Measurements from ENCODE around the gene PDE6C.

PDE6C gene

DNA sequence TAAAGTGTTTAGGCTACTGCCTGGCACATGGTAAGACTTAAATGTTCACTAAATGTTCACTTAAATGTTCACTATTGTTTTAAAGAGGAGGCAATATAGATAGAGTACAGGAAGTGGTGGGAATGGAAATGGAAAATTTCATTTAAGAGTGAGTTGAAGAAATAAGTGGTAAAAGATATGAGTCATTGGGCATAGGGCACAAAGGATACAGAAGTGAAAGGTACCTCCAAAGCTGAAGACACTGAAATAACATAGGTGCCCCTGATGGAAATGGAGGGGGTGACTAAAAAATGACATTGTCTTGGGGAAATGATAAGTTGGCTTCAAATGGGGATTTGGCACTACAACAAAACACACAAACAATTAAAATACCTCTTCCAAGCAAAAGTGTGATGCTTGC is 95.3 kb downstream of the PDE6C start:
- Histone ChIP-seq H3K4me3 (ENCODE audit: low read length) (no peak overlapping the region), H3K4me1 (ENCODE audit: low read length) (no peaks in the 10 kb centered on the region), H2AFZ (ENCODE audit: low read length) (no peak overlapping the region), H3F3A (ENCODE audit: insufficient read depth, low read length) (no peaks in the 10 kb centered on the region), H3K79me2 (ENCODE audit: low read length) (no peaks in the 10 kb centered on the region), H3K27me3 (replicated peaks; ENCODE audit: insufficient read depth, low read length) (no peaks in the 10 kb centered on the region), H3K9me2 (replicated peaks; ENCODE audit: insufficient read depth, low read length) (no peaks in the 10 kb centered on the region), H3K4me2 (ENCODE audit: low read depth, low read length) (no peak overlapping the region), H4K20me1 (ENCODE audit: insufficient read depth, low read length) (no peaks in the 10 kb centered on the region), H3K9me3 (replicated peaks; ENCODE audit: insufficient read depth, low read length) (no peaks in the 10 kb centered on the region), H3K36me3 (replicated peaks; ENCODE audit: insufficient read depth, low read length) (no peaks in the 10 kb centered on the region), H3K27ac (ENCODE audit: low read length) (no peak overlapping the region), H3K9ac (ENCODE audit: low read length) (no peak overlapping the region)
- DNase-seq: no peak
- no peak for TF ChIP-seq EZH2phosphoT487 (IDR thresholded peaks at IDR 0.05; ENCODE audit: low read length)
- TF ChIP-seq, protein P1, sequence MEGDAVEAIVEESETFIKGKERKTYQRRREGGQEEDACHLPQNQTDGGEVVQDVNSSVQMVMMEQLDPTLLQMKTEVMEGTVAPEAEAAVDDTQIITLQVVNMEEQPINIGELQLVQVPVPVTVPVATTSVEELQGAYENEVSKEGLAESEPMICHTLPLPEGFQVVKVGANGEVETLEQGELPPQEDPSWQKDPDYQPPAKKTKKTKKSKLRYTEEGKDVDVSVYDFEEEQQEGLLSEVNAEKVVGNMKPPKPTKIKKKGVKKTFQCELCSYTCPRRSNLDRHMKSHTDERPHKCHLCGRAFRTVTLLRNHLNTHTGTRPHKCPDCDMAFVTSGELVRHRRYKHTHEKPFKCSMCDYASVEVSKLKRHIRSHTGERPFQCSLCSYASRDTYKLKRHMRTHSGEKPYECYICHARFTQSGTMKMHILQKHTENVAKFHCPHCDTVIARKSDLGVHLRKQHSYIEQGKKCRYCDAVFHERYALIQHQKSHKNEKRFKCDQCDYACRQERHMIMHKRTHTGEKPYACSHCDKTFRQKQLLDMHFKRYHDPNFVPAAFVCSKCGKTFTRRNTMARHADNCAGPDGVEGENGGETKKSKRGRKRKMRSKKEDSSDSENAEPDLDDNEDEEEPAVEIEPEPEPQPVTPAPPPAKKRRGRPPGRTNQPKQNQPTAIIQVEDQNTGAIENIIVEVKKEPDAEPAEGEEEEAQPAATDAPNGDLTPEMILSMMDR (IDR thresholded peaks at IDR 0.05; ENCODE audit: low read length): no peak
- TF ChIP-seq EZH2 (optimal IDR thresholded peaks at IDR 0.05; ENCODE audit: low read depth, low read length): no peak

DNA sequence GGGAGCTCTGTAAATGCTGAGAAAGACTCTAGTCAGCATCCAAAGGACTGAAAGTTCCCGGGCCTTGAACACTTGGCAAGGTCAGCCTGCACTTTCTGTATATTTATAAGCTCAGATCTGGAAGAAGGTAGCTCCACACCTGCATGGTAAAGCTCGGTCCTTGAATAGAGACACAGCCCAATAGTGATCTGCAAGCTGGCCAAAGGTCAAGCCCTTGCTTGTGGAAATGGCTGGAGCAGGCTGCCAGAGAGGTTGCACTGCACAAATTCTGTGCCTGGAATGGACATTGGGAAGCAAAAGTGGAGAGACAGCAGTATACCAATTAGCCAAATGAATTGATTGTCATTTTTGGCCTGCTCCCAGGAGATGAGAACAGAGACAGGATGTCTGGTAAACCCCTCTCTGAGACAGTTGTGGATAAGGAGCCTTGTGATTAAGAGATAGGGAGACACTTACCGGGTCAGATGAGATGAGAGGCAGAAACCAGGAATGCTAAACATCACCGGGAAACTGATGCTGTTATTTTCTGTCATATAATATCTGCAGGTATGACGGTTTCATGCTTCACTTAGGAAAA is 98.1 kb downstream of the PDE6C start:
- Histone ChIP-seq H3K9me2 (replicated peaks; ENCODE audit: insufficient read depth, low read length) (no peaks in the 10 kb centered on the region), H3F3A (ENCODE audit: insufficient read depth, low read length) (no peaks in the 10 kb centered on the region), H3K9ac (ENCODE audit: low read length) (no peak overlapping the region), H3K9me3 (replicated peaks; ENCODE audit: insufficient read depth, low read length) (no peaks in the 10 kb centered on the region), H3K4me1 (ENCODE audit: low read length) (no peaks in the 10 kb centered on the region), H3K4me3 (ENCODE audit: low read length) (no peak overlapping the region), H3K27me3 (replicated peaks; ENCODE audit: insufficient read depth, low read length) (no peaks in the 10 kb centered on the region), H4K20me1 (ENCODE audit: insufficient read depth, low read length) (no peaks in the 10 kb centered on the region), H3K36me3 (replicated peaks; ENCODE audit: insufficient read depth, low read length) (no peaks in the 10 kb centered on the region), H3K27ac (ENCODE audit: low read length) (no peak overlapping the region), H3K79me2 (ENCODE audit: low read length) (no peaks in the 10 kb centered on the region), H3K4me2 (ENCODE audit: low read depth, low read length) (no peak overlapping the region), H2AFZ (ENCODE audit: low read length) (no peak overlapping the region)
- no peak for DNase-seq
- TF ChIP-seq, protein P1 (IDR thresholded peaks at IDR 0.05; ENCODE audit: low read length): no peak
- TF ChIP-seq EZH2 (optimal IDR thresholded peaks at IDR 0.05; ENCODE audit: low read depth, low read length) (no peak), EZH2phosphoT487 (IDR thresholded peaks at IDR 0.05; ENCODE audit: low read length) (no peak)

DNA sequence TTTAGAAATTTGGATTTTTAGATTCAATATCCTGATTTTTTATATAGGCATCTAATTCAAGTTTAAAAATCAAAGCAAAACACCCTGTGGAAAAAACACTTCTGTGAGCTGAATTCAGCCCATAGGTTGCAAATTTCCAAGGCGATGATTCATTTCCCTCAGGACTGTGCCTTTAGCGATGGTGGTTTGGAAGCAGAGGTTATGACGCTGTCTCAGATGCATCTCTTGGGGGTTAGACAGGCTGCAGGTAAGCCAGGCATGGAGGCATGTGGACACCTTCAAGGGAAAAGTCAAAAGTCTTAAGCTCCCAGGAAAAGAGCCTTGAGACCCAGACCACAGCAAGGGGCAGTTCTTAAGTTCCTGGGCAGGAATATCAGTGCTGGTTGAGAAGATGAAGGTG is 99.6 kb downstream of the PDE6C start:
- no peaks in the 10 kb centered on the region for H3K9me3 ChIP-seq (replicated peaks; ENCODE audit: insufficient read depth, low read length)
- no peaks in the 10 kb centered on the region for H3F3A ChIP-seq (ENCODE audit: insufficient read depth, low read length)
- H3K36me3 ChIP-seq (replicated peaks; ENCODE audit: insufficient read depth, low read length): no peaks in the 10 kb centered on the region
- TF ChIP-seq EZH2phosphoT487 (IDR thresholded peaks at IDR 0.05; ENCODE audit: low read length) (no peak), EZH2 (optimal IDR thresholded peaks at IDR 0.05; ENCODE audit: low read depth, low read length) (no peak)
- TF ChIP-seq, protein P1 (IDR thresholded peaks at IDR 0.05; ENCODE audit: low read length): no peak
- H3K79me2 ChIP-seq (ENCODE audit: low read length): no peaks in the 10 kb centered on the region
- no peaks in the 10 kb centered on the region for H3K9me2 ChIP-seq (replicated peaks; ENCODE audit: insufficient read depth, low read length)
- no peak overlapping the region for H2AFZ ChIP-seq (ENCODE audit: low read length)
- H3K9ac ChIP-seq (ENCODE audit: low read length): no peak overlapping the region
- no peak for DNase-seq
- H3K4me3 ChIP-seq (ENCODE audit: low read length): no peak overlapping the region
- H3K4me1 ChIP-seq (ENCODE audit: low read length): no peaks in the 10 kb centered on the region
- no peak overlapping the region for H3K27ac ChIP-seq (ENCODE audit: low read length)
- no peak overlapping the region for H3K4me2 ChIP-seq (ENCODE audit: low read depth, low read length)
- H4K20me1 ChIP-seq (ENCODE audit: insufficient read depth, low read length): no peaks in the 10 kb centered on the region
- no peaks in the 10 kb centered on the region for H3K27me3 ChIP-seq (replicated peaks; ENCODE audit: insufficient read depth, low read length)
